NCI-H2196 (cell line): ENCODE results near the gene PTCHD4.
"Not testable (repeated sequence)": the region's sequence is repeated elsewhere in the genome, so short reads cannot be mapped to it uniquely, and the experiment has no call there.

Experiments
- DNase-seq: peaks from one replicate; lab custom pipeline; 2025; ENCODE audit not compliant: unreplicated experiment; lab: John Stamatoyannopoulos, UW

Gene PTCHD4

DNA sequence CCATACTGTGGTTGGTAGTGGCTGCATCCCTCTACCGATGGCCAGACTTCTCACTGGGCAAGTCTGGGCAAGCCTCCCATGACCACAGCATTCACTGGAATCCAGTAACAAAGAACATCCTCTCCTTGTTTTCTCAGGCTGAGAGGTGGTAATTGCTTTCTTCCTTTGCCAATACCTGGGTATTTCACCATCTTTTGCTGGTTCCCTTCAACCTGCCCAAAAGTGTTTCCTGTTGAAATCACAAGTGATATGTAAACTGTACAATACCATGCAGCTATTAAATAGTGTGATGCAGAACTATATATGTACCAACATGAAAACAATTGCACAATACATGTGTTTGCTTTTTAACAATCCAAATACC, at the start of gene PTCHD4:
Gene PTCHD4, minus strand, starts transcription at position 55 of the 364 bp plus-strand sequence. CDS start 42,240 bp downstream, outside the sequence.
- peak; percentile 79 for DNase-seq

DNA sequence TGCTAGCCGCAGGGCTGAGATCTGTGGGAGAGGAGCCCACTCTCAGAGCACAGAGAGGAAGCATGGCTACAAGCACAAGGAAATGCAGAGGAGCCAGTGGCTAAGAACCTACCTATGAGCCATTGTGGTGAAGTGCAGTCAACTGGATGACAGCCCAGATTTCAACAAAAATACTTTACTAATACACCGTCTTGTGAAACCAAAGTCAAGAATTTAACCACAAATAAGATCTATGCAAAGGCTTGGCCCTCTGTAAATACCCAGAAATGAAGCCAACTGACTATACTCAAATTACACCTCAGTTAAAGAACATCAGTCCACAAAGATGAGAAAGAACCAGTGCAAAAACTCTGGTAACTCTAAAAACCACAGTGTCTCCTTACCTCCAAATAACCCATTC, 40.1 kb upstream of the PTCHD4 start:
- DNase-seq = peak; percentile 23

DNA sequence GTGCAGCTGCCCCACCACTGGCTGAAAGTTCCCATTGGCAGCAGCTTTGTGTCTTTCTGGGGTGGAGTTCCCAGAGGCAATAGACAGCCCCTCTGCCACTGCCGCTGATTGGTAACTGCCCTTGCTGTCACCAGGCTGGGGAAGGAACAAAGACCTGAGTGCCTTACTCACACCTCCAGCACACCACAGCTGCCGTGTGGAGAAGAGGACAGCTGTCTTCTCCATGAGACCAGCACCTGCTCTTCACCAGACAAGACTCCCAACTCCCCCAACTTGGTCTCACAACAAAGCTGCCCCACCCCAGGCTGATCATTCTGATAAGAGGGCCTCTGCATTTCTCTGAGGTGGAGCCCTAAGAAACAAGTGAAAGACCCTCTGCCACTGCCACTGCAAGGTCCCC, 39.7 kb upstream of the PTCHD4 start:
- DNase-seq = peak; percentile 28

DNA sequence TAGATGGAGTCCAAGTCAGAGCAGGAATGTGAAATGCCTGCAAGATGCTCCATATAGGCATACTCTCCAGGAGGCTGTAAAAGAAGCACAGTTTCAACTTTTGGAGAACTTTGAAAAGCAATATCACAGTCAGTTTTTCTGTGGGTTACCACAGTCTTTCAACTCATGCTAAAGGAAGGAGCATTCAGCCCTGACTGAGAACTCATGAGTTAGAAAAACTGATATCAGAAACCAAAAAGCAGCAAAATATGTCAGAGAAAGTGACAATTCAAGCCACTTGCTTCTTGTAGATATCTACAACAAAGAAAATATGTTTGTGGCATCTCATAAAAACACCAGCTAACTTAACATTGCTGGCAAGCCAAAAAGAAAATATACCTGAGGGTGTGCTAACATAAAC, 36.1 kb upstream of the PTCHD4 start:
- DNase-seq = no peak

DNA sequence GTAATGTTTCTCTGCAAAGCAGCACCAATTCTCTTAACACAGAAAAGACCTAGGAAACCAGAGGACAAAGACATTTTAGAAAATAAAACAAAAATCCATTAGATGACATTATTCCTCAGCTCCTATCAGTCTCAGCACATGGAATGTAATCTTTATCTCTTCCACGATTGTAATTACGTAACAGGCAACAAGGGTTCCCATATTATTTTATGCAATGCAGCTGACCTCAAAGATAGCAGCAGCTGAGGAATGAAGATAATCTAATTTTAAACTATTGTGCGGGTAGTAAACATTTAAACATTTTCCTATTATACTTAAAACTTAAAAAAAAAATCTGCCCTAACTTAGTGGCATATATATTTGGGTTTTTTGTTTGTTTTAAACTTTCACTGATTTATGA, 33.0 kb upstream of the PTCHD4 start:
- DNase-seq = no peak

DNA sequence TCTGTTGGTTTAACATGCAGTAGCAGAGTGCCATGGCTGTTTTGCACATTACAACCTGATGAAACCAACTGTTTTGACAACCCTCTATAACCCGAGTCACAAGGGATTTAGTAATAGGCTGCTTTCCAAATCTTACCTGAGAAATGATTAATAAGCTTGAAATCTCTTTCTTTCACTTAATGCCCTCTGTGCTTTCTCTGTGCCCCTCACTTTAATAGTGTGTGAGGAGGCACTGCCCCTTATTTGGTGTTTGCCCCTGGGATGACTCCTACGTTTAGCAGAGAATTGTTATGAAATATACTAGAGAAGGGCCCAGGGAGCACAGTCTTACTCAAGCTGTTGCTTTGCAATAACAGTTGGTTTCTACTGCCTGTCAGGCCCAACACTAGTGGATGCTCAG, 31.0 kb upstream of the PTCHD4 start:
- DNase-seq = no peak

DNA sequence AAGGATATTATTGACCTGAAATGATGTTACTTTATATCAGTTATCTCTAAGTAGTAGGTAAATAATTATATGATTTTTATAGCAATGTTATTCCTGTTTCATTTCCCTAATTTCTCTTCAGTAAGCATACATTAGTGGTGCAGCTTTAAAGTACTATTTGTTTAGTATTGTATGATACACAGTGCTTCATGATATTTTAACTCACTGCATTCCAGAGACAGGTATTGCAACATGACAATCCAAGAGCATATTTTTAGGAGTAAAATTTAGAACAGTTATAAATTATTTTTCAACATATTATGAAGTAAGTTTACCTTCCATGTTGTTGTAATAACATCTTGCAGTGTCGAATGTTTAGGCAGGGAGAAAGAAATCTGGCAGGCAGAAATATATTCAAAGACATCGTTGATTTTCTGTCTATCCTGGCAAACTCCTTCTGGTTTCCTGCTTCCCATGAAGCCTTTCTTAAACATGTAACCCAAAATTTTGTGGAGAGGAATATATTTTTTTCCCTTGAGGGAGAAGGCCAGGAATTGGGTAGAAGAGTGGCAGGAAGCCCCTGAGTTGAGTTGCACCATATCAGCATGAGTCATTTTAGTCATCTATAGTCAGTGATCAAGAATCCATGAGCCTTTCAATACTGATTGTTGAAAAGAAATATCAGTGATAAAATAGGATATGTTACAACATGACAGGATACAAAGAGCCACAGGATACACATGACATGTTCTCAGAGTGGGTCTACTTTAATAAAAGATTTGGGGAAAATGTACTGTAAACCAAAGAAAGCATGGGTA, 29.0 kb upstream of the PTCHD4 start:
- DNase-seq = no peak

DNA sequence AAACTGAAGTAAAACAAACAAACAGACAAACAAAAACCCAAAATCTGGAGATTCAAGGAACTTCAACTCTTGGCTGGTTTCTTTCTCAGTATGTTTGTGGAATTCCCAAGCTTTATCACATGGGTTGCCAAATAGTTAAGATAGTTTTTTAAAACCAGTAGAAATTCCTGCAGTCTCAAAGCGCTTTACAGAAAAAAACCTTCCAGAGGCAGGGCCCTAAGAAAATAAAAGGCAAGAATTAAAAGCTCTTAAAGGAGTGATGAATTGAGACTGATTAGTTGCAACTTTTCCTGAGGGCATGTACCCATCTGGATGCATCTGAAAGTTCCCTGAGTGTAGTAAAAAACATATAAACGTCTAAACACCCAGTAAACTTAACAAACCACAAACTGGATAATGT, 25.9 kb upstream of the PTCHD4 start:
- no peak for DNase-seq

DNA sequence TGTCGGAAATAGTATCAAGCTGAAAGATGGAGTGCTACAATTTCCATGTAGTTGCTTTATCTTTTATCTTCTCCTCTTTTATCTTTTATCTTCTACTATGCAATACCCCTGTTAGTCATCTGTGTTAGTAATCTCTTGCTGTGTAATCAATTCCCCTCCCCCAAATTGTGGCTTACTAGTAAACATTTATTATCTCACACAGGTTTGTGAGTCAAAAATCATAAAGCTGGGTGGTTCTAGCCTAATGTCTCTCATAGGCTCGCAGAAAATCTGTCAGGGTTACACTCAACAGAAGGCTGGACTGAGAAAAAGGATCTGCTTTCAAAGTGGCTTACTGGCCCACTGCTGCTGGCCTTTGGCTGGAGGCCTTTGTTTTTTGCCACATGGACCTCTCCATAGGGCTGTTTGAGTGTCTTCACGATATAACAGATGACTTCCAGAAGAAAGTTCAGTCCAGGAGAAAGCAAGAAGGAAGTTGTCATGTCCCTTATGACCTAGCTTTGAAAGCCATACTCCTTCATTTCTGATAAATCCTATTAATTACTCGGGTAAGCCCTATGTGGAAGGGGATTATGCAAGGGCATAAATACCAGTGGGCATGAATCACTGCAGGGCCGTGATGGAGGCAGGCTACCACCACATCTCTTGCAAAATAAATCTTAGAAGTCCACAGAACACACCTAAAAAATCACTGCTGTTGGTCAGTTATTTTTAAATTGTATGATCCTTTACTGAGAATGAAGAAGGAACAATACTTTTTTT, 24.5 kb upstream of the PTCHD4 start:
- DNase-seq = no peak

DNA sequence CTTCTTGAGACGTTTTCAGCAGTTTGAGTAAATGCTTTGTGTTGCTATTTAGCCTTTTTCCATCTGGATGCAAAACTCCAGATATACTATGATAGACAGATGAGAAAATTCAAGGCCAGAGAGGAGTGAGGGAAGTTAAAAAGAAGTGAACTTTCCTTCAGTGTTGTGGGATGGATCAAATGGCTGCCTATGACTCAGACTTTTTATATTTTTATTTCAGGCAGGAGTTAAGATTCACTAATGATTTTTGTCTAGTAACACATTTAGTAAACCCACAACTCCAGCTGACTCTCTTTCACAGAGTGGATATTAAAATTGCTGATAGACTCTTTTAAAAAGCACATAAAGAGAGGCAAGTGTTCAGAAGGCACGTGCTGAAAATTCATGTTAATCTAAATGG, 23.2 kb upstream of the PTCHD4 start:
- DNase-seq = no peak

DNA sequence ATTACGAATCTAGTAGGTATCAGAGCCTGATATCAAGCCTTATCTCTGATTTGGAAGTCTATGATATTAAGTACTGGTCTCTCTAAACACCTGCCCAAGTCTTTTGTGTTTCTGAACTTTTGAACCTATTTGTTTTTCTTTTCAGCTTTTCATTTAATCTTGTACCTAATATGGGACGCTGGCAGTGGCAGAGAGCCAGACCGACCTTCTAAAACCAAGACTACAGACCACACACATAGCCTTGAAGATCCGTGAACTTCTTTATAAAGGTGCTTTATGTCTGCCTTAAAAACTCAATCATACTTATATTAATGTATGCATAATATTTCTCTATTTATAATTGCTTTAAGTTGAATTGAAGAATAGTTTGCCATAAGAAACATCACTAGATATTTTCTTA, 12.6 kb upstream of the PTCHD4 start:
- no peak for DNase-seq

DNA sequence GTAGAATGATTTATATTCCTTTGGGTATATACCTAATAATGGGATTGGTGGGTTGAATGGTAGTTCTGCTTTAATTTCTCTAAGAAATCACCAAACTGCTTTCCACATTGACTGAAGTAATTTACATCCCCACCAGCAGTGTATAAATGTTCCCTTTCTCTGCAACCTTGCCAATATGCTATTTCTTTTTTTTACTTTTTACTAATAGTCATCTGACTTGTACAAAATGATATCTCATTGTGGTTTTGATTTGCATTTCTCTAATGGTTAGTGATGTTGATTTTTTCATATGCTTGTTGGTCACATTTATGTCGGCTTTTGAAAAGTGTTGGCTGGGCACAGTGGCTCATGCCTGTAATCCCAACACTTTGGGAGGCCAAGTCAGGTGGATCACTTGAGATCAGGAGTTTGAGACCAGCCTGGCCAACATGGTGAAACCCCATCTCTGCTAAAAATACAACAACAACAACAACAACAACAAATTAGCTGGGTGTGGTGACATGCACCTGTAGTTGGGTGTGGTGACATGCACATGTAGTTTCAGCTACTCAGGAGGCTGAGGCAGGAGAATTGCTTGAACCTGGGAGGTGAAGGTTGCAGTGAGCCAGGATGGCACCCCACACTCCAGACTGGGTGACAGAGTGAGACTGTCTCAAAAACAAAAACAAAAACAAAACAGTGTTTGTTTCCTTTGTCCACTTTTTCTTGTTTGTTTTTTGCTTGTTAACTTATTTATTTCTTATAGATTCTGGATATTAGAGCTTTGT, 11.2 kb upstream of the PTCHD4 start:
- not testable (repeated sequence) for DNase-seq

DNA sequence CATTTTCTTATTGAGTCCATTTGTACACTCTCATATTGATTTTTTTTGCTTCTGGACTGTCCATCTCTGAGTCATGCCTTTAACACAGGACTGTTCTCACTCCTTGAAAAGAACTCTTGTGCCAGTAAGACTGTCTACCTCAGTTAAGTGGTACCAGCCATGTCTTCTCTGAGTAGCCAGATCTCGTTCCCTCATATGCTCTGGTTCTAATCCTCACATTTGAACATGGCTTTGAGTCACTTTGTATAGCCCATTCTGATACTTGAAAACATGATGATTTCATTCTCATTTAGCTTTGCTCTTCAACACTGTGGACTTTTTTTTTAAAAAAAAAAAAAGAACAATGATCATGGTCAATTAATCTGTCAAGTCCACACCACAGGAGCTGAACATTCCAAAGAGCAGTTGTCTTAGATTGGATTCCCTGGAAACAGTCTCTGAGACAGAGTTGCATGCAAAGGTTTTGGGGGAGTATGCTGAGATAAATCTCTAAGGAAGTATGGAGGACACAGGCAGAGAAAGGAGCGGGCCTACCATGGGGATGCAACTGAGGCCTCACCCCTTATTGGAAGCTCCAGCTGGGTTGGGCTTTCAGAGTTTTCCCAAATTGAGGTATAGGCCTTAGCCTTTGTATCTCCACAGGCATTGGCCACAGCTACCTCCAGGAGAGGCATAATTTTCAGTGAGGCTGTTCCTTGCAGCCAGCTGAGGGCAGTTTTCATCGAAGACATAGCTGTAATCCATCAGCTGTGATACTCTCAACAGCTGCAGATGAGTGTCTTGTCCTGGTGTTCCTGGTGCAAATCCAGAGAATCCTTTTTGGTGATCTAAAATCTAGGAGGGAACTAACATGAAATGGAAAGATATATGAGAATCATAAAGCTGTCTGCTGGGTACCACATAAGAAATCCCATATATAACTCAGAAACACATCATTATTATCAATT, 6.0 kb upstream of the PTCHD4 start:
- DNase-seq = no peak

DNA sequence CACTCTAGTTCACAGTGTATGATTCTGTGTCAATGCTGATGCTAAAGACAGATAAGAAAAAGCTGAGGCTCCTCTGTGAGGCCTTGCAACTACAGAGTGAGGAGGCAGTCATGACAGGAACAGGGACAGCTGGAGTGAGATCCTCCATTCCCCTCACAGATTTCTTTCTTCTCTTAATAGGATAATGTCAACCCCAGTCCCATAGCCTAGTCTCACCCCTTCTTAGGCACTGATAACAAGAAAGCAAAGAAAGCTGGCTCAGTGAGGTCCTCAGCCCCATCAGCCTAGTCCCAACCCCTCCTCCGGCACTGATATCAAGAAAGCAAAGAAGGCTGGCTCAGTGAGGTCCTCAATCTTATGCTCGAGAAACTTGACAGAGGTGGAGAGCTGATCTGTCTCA, 2.1 kb upstream of the PTCHD4 start:
- DNase-seq = no peak

DNA sequence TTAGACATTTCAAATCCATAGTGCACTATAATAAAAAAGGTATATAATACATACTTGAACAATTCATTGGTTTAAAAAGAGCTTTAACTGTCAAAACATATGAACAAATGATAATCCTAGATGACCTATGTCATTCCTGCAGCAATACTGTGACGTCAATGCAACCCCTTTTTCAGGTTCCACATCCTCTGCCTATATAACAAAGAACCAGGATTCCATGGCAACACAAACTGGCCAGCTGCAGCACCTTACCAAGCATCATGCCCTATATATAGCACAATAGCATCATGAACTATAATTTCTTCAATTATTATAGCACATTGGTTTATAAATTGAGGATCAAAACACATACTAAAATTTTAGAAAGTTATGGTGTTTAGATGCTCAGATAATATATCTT, 578 bp upstream of the PTCHD4 start:
- DNase-seq = peak; percentile 3

DNA sequence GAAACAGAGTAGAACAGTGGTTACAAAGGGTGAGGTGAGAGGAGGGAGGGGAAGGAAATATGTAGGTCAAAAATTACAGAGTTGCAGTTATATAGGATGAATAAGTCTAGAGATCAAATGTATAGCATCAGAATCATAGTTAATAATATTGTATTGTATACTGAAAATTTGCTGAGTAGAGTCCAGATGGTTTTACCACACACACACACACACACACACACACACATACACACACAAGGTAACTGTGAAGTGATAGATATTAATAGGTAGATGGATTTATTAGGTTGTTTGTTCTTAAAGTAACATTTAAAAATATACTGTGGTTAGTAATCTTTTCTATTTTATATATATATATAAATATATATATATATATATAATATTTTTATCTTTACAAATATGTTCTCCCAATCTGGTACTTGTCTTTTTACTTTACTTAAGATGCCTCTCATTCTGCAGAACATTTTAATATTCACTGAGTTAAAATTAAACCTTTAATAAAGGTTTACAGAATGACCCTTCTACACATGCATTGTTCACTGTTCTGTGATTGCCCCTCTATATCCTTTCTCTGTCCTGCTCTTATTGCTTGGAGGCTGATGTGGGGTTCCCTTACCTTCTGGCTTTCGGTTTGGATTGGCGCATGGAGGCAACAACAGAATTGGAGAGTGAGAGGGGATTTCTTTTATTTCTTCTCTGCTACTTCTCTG, 408 bp downstream of the PTCHD4 start:
- DNase-seq = no peak

DNA sequence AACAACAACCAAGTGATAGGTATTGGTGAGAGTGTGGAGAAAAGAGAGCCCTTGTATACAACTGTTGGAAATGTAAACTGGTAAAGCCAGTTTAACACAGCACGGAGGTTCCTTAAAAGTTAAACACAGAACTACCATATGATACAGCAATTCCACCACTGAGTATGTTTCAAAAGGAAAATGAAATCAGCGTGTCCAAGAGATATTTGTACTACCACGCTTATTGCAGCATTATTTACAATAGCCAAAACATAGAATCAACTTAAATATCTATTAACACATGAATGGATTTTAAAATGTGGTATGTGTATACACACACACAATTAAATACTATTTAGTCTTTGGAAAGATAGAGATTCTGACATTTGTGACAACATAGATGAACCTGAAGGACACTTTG, 1.1 kb downstream of the PTCHD4 start:
- peak; percentile 23 for DNase-seq

DNA sequence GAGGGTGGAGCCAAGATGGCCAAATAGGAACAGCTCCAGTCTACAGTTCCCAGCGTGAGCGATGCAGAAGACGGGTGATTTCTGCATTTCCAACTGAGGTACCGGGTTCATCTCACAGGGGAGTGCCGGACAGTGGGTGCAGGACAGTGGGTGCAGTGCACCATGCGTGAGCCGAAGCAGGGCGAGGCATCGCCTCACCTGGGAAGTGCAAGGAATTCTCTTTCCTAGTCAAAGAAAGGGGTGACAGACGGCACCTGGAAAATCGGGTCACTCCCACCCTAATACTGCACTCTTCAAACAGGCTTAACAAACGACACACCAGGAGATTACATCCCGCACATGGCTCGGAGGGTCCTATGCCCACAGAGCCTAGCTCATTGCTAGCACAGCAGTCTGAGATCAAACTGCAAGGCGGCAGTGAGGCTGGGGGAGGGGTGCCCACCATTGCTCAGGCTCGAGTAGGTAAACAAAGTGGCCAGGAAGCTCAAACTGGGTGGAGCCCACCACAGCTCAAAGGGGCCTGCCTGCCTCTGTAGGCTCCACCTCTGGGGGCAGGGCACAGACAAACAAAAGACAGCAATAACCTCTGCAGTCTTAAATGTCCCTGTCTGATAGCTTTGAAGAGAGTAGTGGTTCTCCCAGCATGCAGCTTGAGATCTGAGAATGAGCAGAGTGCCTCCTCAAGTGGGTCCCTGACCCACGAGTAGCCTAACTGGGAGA, 8.4 kb downstream of the PTCHD4 start:
- DNase-seq = not testable (repeated sequence)

DNA sequence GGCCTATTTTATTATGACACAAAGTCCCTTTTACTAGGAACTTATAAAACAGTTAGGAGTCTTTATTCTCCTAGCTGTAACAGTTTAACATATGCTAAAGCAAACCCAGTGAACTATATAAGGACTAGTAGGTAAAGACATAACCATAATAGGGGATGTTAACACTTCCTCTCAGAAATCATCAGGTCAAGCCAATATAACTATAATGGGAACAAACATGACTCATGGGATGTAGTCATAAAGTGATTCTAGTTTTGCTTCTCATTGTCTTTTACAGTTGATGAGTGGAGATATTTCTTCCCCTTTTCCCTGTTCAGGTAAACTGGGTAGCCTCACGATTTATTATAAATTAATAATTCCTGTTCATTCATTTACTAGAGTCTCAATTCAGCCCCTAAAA, 9.7 kb downstream of the PTCHD4 start:
- no peak for DNase-seq

DNA sequence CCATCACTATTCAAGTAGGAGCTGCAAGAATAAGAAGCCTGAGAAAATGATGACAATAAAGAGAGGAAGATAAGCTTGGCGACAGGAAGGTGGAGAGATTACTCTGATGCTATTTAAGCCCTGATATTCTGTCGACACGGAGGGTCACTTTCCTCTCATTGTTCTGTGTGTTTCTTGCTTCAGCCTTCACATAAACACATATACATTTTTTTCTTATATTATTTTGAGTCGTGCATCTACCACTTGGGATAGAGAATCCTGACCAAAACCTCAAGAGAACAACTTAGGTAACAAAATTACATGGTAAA, 10.5 kb downstream of the PTCHD4 start:
- no peak for DNase-seq
